ENCODE measurements around the gene PROK1. TPM values are rescaled to one million over a fixed set of nuclear protein-coding genes. Genes with fewer than 3 reads are reported as not detected.

Gene PROK1
- total and polyA plus RNA-seq, 10 of the 15 experiments (the other 5 are each of a cell fraction or from before 2014, with no cell fraction given) = not detected

DNA sequence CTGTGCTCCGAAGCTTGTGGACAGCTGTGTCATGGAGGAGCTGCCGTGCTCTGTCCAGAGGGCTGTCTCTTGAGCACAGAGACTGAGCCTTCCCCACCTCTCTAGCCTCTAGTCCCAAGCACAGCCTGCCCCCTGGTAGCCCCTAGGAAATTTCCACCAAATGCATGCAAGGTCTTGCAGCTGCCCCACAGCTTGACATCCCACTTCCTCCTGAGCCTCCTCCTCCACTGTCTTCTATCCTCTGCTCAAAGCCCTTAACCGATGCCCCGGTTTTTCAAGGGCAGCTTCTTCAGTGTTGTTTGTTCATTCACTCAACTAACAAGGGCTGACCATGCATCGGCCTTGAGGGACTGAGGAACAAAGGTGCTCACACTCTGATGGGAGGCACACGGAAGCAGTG is 20.6 kb upstream of the PROK1 start:
- SMC1A ChIA-PET (ENCODE audit: uncharacterized antibody, unreplicated experiment) = interaction anchor here (1.0 to 1.5 kb wide), 3 partner anchors 11 to 222 kb away, joined by 4 to 5 read pairs (median 4); partner anchors contain the start of gene LAMTOR5
- peak; percentile 13; the same call in 1 of the 2 replicates for TF ChIP-seq SPI1 (IDR thresholded peaks at IDR 0.05; ENCODE audit: borderline replicate concordance, insufficient read depth, low read depth, low read length)
- TF ChIP-seq, protein P1, sequence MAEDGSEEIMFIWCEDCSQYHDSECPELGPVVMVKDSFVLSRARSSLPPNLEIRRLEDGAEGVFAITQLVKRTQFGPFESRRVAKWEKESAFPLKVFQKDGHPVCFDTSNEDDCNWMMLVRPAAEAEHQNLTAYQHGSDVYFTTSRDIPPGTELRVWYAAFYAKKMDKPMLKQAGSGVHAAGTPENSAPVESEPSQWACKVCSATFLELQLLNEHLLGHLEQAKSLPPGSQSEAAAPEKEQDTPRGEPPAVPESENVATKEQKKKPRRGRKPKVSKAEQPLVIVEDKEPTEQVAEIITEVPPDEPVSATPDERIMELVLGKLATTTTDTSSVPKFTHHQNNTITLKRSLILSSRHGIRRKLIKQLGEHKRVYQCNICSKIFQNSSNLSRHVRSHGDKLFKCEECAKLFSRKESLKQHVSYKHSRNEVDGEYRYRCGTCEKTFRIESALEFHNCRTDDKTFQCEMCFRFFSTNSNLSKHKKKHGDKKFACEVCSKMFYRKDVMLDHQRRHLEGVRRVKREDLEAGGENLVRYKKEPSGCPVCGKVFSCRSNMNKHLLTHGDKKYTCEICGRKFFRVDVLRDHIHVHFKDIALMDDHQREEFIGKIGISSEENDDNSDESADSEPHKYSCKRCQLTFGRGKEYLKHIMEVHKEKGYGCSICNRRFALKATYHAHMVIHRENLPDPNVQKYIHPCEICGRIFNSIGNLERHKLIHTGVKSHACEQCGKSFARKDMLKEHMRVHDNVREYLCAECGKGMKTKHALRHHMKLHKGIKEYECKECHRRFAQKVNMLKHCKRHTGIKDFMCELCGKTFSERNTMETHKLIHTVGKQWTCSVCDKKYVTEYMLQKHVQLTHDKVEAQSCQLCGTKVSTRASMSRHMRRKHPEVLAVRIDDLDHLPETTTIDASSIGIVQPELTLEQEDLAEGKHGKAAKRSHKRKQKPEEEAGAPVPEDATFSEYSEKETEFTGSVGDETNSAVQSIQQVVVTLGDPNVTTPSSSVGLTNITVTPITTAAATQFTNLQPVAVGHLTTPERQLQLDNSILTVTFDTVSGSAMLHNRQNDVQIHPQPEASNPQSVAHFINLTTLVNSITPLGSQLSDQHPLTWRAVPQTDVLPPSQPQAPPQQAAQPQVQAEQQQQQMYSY (CRISPR knock-in tag; IDR thresholded peaks at IDR 0.05) = no peak
- no peak for TF ChIP-seq ASH2L (IDR thresholded peaks at IDR 0.05; ENCODE audit: borderline replicate concordance, low read depth)
- TF ChIP-seq, protein P2, sequence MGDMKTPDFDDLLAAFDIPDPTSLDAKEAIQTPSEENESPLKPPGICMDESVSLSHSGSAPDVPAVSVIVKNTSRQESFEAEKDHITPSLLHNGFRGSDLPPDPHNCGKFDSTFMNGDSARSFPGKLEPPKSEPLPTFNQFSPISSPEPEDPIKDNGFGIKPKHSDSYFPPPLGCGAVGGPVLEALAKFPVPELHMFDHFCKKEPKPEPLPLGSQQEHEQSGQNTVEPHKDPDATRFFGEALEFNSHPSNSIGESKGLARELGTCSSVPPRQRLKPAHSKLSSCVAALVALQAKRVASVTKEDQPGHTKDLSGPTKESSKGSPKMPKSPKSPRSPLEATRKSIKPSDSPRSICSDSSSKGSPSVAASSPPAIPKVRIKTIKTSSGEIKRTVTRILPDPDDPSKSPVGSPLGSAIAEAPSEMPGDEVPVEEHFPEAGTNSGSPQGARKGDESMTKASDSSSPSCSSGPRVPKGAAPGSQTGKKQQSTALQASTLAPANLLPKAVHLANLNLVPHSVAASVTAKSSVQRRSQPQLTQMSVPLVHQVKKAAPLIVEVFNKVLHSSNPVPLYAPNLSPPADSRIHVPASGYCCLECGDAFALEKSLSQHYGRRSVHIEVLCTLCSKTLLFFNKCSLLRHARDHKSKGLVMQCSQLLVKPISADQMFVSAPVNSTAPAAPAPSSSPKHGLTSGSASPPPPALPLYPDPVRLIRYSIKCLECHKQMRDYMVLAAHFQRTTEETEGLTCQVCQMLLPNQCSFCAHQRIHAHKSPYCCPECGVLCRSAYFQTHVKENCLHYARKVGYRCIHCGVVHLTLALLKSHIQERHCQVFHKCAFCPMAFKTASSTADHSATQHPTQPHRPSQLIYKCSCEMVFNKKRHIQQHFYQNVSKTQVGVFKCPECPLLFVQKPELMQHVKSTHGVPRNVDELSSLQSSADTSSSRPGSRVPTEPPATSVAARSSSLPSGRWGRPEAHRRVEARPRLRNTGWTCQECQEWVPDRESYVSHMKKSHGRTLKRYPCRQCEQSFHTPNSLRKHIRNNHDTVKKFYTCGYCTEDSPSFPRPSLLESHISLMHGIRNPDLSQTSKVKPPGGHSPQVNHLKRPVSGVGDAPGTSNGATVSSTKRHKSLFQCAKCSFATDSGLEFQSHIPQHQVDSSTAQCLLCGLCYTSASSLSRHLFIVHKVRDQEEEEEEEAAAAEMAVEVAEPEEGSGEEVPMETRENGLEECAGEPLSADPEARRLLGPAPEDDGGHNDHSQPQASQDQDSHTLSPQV (IDR thresholded peaks at IDR 0.05) = no peak
- TF ChIP-seq JUNB (IDR thresholded peaks at IDR 0.05) = no peak
- no TSS peak for BruUV-seq (replicated peaks)
- WGBS (ENCODE audit: insufficient coverage, insufficient replicate concordance, low lambda C conversion rate, missing lambda C conversion rate) = 49% methylated on average over 6 of the region's 6 CpGs
- Histone ChIP-seq H4K20me1 (ENCODE audit: control insufficient read depth, insufficient read depth) (no peaks in the 10 kb centered on the region), H3K4me3 (no peak overlapping the region), H3K9me3 (replicated peaks; ENCODE audit: control insufficient read depth, insufficient read depth, low read length) (no peaks in the 10 kb centered on the region), H3K36me3 (ENCODE audit: control insufficient read depth in 2 of 2, insufficient read depth in 2 of 2, low read length in 1 of 2) (no peaks in the 10 kb centered on the region), H3K4me2 (ENCODE audit: control insufficient read depth, insufficient read depth) (no peak overlapping the region), H3K4me1 (ENCODE audit: control insufficient read depth, insufficient read depth, low read length) (no peaks in the 10 kb centered on the region), H2AFZ (ENCODE audit: control insufficient read depth, low read depth, low read length) (no peak overlapping the region), H3K79me2 (ENCODE audit: control insufficient read depth, insufficient read depth, low read length) (no peaks in the 10 kb centered on the region), H3K27ac (ENCODE audit: control insufficient read depth, insufficient read depth) (no peak overlapping the region), H3K9ac (ENCODE audit: control insufficient read depth, insufficient read depth, low read length) (no peak overlapping the region), H3K27me3 (replicated peaks in 1 of 2; ENCODE audit: control insufficient read depth in 2 of 2, insufficient read depth in 2 of 2, low read length in 1 of 2) (peaks cover 0 to 3% of the 10 kb centered on the region in 2 experiments; a peak in 3 of 4 replicates)
- no peak for DNase-seq (ENCODE audit: low read depth, low spot score)
- intact Hi-C loops (cut with micrococcal nuclease; ENCODE audit: unreplicated experiment) = no loop called here
- RAD21 ChIA-PET (ENCODE audit: unreplicated experiment) = interaction anchor here (0.7 to 1.9 kb wide), 4 partner anchors 15 to 228 kb away, joined by 3 to 5 read pairs (median 4); partner anchors contain the start of gene RBM15
- POLR2A ChIA-PET = no interaction called here
- no peak for FAIRE-seq
- in situ Hi-C loops (cut with MboI) = no loop called here
- ATAC-seq = no peak
- CTCF ChIA-PET = interaction anchor here (1.1 to 3.0 kb wide), 5 partner anchors 18 to 234 kb away, joined by 3 to 11 read pairs (median 5); no protein-coding TSS in a partner anchor
